GM11168 (cell line): ENCODE results near the gene LARGE1.

Experiments used
- in situ Hi-C: fragments of 300-500 bp; cut with MboI; formaldehyde crosslinking; loops from one replicate; pipeline ENCODE4 v1.12.0; 2022; ENCODE audit warnings: low sequenced_read_pairs; ENCODE audit not compliant: unreplicated experiment

LARGE1 gene

DNA sequence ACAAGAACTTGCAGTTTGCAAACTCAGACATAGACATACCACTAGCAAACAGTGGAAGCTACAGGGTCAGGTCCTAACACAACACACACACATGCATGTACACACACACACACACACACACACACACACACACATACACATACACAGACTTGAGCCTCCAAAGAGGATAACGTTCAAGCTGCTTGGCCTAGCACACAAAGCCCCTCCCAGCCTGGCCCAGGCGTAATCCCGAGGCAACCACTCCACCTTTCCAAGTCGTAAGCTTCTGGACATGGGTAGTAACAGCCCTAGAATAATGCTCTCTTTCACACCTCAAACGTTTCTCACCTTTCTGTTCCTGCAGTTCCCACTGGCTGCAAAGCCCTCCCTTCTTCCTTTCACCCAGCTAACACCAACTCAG is 88.6 kb downstream of the LARGE1 start:
- in situ Hi-C loops: no loop called here

DNA sequence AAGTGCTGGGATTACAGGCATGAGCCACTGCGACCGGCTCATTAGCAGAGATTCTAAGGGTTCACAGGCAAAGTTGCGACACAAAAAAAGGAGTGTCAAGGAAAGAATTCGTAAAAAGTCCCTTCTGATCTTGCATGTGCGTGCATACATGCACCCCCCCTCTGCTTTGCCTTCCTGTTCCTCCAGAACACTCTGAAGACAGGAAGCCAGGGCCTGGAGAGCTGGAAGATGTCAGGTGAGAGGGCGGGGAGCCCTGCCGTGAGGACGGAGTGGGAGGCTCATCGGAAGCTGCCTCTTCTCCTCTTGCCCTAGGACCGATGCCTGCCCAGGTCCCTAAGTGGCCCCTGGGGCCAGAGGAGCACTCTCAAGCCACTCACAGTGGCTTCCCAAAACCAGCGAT is 89.1 kb downstream of the LARGE1 start:
- in situ Hi-C loops: no loop called here

DNA sequence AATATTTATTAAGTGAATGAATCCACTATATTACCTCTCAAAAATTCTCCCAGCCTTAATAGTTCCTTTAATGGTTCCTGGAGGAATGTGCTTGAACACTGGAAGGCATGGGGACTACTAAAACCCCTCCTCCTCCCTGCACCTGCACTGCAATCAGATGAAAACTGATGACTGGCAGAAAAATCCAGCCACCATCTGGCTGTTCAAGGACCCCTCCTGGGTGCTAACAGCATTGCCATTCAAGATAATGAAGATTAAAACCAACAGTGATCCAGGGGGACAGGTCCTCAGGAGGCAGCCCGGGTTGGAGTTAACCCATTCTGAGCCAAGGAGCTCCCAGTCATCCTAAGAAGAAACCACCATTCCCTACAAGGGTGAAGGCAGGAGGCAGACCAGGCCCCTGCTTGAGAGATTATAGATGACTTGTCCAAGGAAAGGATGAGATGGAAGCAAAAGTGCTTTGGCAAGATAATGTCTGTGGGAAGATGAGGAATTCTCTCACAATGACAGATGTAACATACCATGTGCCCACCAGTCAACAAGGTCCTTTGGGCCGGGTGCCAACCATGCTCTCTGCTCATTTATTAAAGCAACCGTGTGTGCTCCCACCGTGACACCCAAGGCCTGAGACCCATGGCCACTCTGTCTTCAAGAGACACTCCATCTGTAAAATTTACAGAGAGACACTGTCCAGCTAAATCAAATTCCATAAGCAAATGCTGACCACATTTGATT is 90.6 kb downstream of the LARGE1 start:
- in situ Hi-C loops: no loop called here

DNA sequence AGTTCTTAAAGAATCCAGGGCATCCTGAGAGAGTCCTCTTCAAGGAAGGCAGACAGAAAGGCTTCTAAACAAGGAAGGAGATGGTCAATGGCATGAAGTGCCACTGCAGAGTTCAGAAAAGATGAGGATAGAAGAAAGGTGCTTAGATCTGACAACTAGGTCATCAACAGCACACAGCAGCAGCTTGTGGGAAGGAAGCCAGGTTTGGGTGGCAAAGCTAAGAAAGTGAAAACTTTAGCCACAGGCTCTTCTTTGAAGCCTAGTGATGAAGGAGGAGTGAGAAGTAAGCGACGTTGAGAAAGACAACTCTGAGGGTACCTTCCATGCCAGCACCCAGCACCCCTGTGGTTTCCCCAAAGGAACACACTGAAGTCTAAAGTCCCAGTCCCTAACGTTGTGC is 92.0 kb downstream of the LARGE1 start:
- in situ Hi-C loops: no loop called here

DNA sequence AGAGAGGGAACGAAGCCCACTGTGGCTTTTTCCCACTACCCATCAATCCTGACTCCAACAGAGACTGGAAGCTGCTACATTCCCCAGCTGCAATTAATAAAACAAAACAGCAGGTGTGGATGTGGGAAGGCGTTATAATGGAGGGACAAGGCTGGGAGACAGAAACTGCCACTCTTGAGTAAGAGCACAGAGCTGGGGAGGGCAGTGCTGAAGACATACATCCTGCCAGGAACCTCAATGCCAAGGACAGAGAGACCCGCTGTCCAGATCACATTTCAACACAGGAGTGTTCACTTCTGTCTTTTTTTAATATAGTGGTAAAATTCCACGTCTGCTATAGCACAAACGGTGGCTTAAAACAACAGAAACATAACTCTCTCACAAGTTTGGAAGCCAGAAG is 94.5 kb downstream of the LARGE1 start:
- in situ Hi-C loops: no loop called here

DNA sequence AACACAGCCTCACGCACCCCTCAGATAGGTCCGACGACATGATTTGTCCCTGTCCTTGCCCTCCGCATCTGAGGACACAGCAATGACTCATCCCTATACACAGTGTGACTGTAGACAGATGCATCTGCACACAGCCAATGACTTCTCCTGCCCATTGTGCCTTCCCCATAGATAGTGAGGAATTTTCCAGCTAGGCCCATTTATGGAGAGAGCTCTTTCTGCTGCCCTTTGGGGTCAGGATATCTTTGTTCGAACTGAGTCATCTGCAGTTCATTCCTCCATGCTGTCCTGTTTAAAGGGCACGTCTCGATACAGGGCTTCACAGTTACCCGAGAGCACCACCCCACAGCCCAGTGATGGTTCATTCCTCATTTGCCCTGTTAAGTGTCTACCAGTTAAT is 96.7 kb downstream of the LARGE1 start:
- in situ Hi-C loops: no loop called here

DNA sequence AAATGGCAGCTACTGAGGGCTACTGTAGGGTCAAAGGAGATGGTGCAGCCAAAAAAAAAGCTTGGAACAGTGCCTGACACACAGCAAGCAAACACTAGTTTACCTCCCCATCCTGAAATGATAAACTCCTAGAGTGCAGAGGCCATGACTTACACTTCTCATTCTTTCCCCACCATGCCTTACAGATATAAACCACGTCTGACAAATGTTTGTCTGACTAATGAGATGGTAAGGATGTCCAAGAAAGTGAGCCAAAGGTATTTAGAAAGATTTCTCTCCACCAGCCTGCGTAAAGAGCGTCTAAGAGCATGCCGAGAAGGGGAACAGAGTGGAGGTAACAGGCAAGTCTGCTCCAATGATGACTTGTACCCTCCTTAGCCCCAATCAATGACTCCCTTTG is 99.0 kb downstream of the LARGE1 start:
- in situ Hi-C loops: no loop called here

DNA sequence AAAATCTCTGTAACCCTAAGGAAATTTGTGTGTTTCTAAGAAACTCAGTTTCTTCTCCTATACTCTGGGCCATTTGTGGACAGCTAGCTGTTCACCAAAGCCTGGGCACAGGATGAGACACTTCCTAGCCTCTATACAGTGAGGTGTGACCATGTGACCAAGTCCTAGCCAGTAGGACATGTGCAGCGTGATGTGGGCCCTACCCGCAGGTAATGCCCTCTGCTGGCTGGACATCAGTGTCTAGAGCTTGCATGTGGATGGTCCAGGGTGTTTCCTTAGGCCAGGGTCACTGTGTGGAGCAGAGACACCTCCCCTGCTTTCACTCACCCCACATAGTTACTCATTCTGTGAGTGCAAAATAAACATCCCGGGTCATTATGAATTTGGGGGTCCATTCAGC is 100.5 kb downstream of the LARGE1 start:
- in situ Hi-C loops: no loop called here

DNA sequence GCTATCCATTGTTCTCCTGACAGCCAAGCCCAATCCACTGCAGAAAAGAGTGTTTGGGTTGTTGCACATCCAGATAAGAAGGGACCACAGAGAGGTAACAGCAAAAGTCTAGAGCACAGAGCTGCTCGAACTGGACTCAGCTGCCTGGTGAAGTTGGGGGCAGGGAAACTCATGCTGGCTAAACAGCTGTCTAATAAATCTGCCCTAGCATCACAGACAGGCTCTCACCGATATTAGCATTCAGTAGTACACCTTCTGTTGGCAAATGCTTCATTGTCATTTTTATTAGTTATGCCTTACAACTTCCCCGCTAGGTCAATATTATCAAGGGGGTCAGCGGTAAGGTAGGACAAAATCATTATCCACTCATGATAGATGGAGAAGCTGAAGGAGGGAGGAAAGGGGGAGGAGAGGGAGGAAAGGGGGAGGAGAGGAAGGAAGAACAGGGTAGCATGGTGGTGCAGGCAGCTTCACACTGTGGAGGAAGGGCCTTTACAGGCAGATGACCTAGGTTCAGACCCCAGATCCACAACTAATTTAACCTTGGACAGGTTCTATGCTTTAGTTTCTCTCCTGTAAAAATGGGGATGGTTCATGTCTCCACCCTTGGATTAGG is 102.7 kb downstream of the LARGE1 start:
- in situ Hi-C loops: no loop called here

DNA sequence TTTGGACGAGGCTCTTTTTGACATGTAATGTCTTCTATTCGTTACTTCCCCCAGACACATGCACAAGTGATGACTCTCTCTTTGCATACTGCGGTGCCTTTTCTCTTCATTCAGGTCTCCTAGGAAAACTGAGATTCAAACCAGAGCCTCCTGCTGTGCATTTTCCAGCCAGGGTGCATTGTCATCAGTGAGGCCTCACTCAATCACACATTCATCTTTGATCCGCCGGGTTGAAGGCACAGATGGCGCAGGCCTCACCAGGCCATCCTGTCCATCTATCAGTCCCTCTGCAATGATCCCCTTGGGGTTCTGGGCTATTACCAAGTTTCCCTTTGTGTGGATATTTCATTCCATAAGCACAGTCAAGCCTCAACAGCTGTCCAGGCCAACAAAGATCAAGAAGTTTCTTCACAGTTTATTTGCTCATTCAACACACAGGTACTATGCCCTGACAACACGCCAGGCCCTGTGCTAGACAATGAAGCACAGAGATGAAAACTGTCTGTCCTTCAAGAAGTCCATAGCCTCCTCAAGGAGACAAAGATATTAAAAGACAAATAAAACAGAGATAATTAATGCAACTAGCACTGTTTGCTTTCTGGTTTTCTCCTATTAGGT is 107.8 kb downstream of the LARGE1 start:
- in situ Hi-C loops: no loop called here

DNA sequence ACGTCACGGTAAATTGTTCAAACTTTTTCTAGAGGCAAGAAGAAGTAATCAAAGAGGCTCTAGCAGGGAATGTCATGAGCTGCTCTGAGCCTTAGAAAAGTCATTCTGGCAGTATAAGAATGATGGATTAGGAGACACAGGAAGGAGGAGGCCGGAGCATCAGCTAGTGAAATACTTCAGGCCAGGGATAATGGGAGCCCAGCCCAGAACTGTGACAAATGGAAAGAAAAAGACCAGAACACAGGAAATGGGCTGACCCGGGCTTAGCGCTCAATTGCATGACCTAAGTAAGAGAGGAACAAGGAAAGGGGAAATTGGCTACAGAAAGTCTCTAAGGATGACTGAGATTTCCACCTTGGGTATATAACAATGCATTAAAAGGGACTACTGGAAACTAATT is 108.6 kb downstream of the LARGE1 start:
- in situ Hi-C loops: no loop called here

DNA sequence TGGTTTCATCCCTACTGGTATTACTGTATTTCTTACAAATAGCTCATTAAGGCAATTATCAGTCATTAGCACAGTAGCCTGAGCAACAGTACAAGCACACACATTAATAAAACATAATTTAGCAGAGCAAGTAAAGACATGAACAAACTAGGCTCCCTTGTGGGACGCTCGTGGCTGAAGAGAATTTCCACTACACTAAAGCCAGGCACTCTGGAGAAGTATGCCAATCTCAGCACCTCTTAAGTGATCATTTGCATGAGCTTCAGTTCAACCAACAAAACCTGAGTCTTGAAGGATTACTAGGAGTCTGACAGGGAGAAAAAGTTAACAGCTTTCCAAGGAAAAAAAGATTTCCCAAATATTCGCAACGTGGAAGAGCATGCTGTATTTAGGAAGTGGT is 109.1 kb downstream of the LARGE1 start:
- in situ Hi-C loops: no loop called here

DNA sequence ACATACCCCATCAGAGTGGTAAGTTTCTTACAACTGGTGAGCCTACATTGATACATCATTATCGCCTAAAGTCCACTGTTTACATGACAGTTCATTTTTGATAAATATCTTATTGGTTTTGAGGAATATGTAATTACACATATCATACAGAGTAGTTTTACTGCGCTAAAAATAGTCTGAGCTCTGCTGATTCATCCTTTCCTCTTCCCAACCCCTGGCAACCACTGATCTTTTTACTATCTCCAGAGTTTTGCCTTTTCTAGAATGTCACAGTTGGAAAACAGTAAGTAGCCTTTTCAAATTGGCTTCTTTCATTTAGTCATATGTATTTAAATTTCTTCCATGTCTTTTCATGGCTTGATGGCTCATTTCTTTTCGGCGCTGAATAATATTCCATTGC is 112.8 kb downstream of the LARGE1 start:
- in situ Hi-C loops: no loop called here

DNA sequence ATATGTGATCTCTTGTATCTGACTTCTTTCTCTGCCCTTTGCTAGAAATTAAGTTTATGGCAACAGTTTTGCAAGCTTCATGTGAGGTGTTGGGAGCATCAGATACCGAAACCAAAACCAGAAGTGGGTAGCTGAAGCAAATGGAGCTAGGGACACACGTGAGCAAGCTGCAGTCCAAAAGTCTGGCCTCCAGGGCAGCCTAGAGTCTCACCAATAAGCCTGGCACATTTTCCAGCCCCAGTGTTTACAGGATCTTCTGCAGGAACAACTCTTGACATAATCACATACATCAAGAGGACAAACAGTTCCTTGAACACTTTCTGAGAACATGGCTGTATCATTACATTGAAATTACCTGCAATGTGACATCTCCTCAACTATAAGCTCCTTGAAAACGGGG is 114.1 kb downstream of the LARGE1 start:
- in situ Hi-C loops: no loop called here

DNA sequence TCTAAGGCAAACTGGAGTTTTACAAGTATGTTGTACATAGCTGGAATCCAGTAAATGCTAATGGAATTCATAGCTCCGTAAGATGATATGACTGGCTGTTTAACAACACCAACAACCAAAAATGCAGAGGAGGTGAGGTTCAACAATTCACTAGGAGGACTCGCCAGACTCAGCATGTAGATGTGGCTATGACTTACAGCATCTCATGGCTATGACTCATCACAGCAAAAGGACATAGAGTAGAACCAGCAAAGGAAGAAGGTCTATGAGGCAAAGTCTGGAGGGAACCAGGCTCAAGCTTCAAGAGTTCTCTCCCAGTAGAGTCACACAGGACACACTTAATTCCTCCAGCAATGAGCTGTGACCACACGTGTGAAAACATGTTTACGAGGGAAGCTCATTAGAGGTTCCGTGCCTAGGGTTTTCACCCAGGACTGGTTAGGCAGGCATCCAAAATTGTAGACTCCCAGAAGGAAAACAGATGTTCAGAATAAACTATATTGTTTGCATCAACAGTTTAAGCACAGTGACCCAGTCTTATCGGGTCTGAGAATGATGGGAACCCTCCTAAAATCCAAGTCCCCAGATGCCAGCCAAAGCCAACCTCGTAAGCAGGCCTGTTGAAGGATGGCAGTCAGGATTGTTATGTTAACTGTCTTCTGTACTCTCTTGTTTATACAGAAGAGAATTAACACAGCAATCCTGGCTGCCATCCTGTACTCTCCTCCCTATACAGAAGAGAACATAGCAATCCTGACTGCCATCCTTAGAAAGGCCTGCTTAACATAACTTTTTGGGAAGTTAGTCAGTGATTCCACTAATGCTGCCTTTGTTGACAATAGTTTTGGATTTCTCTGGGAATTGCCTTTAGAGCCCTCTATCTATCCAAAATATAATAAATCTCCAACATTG is 116.6 kb downstream of the LARGE1 start:
- in situ Hi-C loops: no loop called here

DNA sequence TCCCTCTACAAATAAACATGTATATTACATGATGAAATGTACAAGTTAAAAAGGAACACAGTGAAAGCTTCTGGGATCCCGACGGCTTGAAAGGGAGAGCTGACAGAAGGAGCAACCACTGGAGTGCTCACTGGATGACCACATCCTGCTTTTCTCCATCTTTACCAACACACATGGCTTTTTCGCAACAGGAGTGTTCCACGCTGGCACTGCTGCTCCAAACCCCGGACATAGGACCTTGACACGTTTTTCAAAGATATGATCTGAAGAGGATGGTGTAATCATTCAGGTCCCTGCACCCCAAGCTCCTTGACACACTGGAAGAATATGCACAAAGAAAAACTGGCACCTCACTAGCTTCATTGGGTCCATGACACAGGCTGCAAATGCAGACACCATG is 121.9 kb downstream of the LARGE1 start:
- in situ Hi-C loops: no loop called here

DNA sequence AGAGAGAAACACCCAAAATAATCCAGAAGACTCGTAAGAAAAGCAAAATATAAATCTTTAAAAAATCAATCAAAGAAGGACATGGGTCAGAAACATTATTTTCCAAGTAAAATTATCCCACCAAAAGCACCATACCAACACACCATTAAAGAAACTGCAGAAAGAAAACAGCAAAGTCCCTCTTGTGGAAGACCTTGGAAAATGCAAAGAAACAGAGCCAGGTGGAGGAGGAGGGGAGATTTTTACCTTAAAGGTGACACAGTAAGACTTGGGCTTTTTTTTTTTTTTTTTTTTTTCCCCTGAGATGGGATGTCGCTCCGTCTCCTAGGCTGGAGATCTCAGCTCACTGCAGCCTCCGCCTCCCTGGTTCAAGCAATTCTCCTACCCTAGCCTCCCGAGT is 123.8 kb downstream of the LARGE1 start:
- in situ Hi-C loops: no loop called here

DNA sequence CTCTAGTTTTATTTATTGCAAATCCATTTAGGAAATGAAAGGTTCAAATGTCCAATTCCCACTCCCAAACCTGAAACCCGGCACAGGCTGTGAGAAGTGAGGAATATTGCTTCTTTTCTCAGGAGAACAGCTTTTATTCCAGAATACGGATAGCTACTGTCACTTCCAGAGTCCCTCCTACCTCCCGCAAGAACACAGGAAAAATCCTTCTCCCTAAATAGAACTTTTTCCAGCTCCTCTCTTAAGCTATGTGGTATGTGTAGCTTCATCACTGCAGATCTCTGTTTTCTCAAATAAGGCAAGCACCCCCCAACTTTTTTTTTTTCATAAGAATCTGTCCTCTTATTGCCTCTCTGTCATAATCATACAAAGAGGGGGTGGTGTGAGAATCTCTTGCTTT is 126.8 kb downstream of the LARGE1 start:
- in situ Hi-C loops: no loop called here

DNA sequence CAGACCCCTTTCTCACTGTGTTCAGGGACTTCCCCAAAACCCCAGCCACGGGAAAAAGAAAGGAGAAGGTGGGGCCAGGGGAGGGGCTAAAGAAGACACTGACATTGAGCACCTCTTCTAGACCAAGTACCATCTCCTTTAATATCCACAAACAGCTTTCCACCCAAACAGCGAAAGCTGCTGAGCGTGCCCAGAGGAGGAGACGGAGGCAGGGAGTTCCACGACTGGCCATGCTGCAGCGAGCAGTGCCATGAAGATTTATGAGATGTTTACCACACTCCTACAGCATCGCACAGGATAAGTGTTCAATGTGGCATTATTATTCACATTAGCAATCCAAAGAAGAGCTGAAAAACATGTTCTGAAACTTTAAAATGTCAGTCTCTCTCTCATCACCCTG is 127.4 kb downstream of the LARGE1 start:
- in situ Hi-C loops: no loop called here

DNA sequence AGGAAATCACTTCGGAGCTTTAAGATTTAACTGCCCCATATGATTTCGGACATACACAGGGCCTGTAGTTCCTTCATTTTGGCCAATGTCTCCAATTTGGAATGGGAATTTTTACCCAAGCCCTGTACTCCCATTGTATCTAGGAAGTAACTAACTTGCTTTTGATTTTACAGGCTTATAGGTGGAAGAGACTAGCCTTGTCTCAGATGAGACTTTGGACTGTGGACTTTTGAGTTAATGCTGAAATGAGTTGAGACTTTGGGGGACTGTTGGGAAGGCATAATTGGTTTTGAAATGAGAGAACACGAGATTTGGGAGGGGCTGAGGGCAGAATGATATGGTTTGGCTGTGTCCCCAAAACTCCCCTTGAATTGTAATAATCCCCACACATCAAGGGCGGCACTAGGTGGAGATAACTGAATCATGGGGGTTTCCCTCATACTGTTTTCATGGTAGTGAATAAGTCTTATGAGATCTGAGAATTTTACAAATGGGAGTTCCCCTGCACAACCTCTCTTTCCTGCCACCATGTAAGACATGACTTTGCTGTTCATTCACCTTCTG is 130.5 kb downstream of the LARGE1 start:
- in situ Hi-C loops: no loop called here

DNA sequence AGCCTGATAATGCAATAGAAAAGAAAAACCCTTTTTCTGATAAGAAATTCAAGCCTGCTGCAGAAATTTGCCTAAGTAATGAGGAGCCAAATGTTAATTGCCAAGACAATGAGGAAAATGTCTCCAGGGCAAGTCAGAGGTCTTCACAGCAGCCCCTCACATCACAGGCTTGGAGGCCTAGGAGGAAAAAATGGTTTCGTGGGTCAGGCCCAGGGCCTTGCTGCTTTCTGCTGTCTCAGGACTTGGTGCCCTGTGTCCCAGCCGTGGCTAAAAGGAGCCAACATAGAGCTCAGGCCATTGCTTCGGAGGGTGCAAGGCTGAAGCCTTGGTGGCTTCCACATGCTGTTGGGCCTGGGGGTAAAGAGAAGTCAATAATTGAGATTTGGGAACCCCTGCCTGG is 131.3 kb downstream of the LARGE1 start:
- in situ Hi-C loops: no loop called here
